ENCODE measurements around the gene CGB1. TPM values are rescaled to one million over a fixed set of nuclear protein-coding genes. Genes with fewer than 3 reads are reported as not detected.
A peak's percentile ranks its signal among the peaks of the same experiment; 100 is the strongest.

Gene CGB1
- total and polyA plus RNA-seq, 2 of the 13 experiments (the other 11 are each of a cell fraction or from before 2014, with no cell fraction given): not detected

DNA sequence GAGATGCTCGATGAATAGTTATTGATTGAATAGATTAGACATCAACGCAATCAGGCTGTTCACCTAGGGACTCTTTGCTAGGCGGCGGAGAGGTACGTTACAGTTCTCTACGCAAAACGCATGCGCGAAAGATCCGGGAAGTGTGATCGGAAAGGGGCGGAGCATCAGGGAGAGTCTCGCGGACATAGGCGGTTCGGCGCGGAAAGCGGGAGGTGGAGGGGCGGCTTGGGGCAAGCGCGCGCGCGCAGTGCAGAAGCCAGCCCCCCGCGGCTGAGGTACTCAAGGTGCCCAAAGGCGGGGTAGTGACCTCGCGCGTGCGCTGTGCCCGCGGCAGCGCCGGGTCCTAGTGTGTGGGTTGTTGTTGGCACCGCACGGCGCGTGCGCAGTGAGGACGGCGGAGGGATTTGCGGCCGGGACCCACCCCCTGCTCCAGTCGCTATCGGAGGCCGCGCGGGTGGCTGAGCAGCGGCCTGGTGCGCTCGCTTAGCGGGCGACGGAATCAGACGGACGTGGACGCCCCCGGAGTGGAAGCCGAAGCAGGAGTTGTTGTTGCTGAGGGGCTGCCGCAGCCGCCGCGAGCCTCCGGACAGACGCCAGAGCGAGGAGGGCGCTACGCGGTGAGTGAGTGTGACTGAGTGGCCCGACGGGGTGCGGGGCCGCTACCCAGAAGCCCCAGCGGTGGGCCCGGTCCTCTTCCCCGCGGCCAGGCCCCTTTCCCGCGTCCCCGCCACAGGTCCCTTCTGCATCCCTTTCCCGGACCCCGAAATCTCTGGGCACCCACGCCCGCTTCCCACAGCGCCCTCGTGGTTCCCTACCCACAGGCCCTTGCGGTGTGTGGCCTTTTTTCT is 48.5 kb upstream of the CGB1 start, which contains the start of gene SNRNP70 (continued):
- no peak; the same call in 1 of the 2 replicates for TF ChIP-seq ZNF451 (CRISPR knock-in tag; IDR thresholded peaks at IDR 0.05)
- TF ChIP-seq PHF8 (CRISPR knock-in tag; IDR thresholded peaks at IDR 0.05): peak; percentile 99
- peak; percentile 63; the same call in 1 of the 2 replicates for TF ChIP-seq ZSCAN21 (CRISPR knock-in tag; IDR thresholded peaks at IDR 0.05; ENCODE audit: borderline replicate concordance)
- 0 out of 2 replicates have a peak, but pooled peaks have one; percentile 76 for TF ChIP-seq RELA (CRISPR knock-in tag; IDR thresholded peaks at IDR 0.05)
- no peak for TF ChIP-seq PAWR (CRISPR knock-in tag; IDR thresholded peaks at IDR 0.05; ENCODE audit: borderline replicate concordance)
- no peak for TF ChIP-seq NR2F1 (CRISPR knock-in tag; IDR thresholded peaks at IDR 0.05)
- peak; percentile 93 for TF ChIP-seq ELF4 (CRISPR knock-in tag; IDR thresholded peaks at IDR 0.05; ENCODE audit: borderline replicate concordance)
- TF ChIP-seq, protein P1, sequence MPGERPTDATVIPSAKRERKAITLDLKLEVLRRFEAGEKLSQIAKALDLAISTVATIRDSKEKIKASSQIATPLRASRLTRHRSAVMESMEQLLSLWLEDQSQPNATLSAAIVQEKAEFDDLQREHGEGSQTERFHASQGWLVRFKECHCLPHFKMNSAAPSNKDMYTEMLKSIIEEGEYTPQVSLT (CRISPR knock-in tag; IDR thresholded peaks at IDR 0.05; ENCODE audit: borderline replicate concordance, low read depth): no peak
- TF ChIP-seq KDM2A (CRISPR knock-in tag; IDR thresholded peaks at IDR 0.05; ENCODE audit: borderline replicate concordance, low read depth): peak; percentile 94
- TF ChIP-seq, protein P2, sequence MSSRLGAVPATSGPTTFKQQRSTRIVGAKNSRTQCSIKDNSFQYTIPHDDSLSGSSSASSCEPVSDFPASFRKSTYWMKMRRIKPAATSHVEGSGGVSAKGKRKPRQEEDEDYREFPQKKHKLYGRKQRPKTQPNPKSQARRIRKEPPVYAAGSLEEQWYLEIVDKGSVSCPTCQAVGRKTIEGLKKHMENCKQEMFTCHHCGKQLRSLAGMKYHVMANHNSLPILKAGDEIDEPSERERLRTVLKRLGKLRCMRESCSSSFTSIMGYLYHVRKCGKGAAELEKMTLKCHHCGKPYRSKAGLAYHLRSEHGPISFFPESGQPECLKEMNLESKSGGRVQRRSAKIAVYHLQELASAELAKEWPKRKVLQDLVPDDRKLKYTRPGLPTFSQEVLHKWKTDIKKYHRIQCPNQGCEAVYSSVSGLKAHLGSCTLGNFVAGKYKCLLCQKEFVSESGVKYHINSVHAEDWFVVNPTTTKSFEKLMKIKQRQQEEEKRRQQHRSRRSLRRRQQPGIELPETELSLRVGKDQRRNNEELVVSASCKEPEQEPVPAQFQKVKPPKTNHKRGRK (CRISPR knock-in tag; IDR thresholded peaks at IDR 0.05): no peak
- TF ChIP-seq ZSCAN20 (CRISPR knock-in tag; IDR thresholded peaks at IDR 0.05; ENCODE audit: borderline replicate concordance): peak; percentile 82; the same call in 1 of the 2 replicates
- TF ChIP-seq, protein P3, sequence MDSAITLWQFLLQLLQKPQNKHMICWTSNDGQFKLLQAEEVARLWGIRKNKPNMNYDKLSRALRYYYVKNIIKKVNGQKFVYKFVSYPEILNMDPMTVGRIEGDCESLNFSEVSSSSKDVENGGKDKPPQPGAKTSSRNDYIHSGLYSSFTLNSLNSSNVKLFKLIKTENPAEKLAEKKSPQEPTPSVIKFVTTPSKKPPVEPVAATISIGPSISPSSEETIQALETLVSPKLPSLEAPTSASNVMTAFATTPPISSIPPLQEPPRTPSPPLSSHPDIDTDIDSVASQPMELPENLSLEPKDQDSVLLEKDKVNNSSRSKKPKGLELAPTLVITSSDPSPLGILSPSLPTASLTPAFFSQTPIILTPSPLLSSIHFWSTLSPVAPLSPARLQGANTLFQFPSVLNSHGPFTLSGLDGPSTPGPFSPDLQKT (CRISPR knock-in tag; IDR thresholded peaks at IDR 0.05; ENCODE audit: borderline replicate concordance): no peak; the same call in 1 of the 2 replicates
- no peak; the same call in 1 of the 2 replicates for TF ChIP-seq NR2F2 (IDR thresholded peaks at IDR 0.05; ENCODE audit: borderline replicate concordance, low read depth)
- TF ChIP-seq ZNF619 (CRISPR knock-in tag; IDR thresholded peaks at IDR 0.05): no peak
- TF ChIP-seq HOXA3 (CRISPR knock-in tag; IDR thresholded peaks at IDR 0.05): peak; percentile 87
- TF ChIP-seq CHD2 (IDR thresholded peaks at IDR 0.05; ENCODE audit: low read depth, low read length): peak; percentile 92
- TF ChIP-seq, protein P4, sequence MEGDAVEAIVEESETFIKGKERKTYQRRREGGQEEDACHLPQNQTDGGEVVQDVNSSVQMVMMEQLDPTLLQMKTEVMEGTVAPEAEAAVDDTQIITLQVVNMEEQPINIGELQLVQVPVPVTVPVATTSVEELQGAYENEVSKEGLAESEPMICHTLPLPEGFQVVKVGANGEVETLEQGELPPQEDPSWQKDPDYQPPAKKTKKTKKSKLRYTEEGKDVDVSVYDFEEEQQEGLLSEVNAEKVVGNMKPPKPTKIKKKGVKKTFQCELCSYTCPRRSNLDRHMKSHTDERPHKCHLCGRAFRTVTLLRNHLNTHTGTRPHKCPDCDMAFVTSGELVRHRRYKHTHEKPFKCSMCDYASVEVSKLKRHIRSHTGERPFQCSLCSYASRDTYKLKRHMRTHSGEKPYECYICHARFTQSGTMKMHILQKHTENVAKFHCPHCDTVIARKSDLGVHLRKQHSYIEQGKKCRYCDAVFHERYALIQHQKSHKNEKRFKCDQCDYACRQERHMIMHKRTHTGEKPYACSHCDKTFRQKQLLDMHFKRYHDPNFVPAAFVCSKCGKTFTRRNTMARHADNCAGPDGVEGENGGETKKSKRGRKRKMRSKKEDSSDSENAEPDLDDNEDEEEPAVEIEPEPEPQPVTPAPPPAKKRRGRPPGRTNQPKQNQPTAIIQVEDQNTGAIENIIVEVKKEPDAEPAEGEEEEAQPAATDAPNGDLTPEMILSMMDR (CRISPR knock-in tag; IDR thresholded peaks at IDR 0.05): 0 out of 2 replicates have a peak, but pooled peaks have one; percentile 11
- TF ChIP-seq, protein P5, sequence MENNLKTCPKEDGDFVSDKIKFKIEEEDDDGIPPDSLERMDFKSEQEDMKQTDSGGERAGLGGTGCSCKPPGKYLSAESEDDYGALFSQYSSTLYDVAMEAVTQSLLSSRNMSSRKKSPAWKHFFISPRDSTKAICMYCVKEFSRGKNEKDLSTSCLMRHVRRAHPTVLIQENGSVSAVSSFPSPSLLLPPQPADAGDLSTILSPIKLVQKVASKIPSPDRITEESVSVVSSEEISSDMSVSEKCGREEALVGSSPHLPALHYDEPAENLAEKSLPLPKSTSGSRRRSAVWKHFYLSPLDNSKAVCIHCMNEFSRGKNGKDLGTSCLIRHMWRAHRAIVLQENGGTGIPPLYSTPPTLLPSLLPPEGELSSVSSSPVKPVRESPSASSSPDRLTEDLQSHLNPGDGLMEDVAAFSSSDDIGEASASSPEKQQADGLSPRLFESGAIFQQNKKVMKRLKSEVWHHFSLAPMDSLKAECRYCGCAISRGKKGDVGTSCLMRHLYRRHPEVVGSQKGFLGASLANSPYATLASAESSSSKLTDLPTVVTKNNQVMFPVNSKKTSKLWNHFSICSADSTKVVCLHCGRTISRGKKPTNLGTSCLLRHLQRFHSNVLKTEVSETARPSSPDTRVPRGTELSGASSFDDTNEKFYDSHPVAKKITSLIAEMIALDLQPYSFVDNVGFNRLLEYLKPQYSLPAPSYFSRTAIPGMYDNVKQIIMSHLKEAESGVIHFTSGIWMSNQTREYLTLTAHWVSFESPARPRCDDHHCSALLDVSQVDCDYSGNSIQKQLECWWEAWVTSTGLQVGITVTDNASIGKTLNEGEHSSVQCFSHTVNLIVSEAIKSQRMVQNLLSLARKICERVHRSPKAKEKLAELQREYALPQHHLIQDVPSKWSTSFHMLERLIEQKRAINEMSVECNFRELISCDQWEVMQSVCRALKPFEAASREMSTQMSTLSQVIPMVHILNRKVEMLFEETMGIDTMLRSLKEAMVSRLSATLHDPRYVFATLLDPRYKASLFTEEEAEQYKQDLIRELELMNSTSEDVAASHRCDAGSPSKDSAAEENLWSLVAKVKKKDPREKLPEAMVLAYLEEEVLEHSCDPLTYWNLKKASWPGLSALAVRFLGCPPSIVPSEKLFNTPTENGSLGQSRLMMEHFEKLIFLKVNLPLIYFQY (CRISPR knock-in tag; IDR thresholded peaks at IDR 0.05; ENCODE audit: borderline replicate concordance): peak; percentile 31; the same call in 1 of the 2 replicates
